GM18502 (cell line): ENCODE results near the gene IFT52.

Source experiments
- ATAC-seq: cut with Tn5 transposase; IDR thresholded peaks from one replicate; pipeline ENCODE4 v1.9.1; 2021; ENCODE audit warnings: mild to moderate bottlenecking; ENCODE audit not compliant: unreplicated experiment, poor library complexity

IFT52 gene

GRCh38 chr20:43680981-43681380 lies 90.2 kb downstream of the IFT52 start:
- ATAC-seq, result no peak

DNA sequence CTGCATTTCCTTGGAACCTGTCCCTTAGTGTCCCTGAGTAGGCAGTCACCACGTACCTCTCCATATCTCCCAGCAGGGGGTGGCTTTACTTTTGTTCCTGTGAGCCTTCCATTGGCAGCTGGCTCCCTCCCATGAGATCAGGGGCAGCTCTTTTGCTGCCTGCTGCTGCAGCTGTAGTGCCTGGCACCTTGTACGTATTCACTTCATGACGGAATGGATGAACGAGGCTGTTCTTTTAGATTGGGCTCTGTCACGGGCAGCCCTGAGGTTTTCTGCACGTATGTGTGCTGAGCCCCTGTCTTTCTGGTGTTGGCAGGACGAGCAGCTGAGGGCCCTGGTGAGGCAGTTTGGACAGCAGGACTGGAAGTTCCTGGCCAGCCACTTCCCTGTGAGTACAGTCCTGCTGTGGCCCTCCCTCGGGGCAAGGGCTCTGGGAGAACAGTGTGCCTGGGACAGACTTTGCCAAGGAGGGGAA lies 90.8 kb downstream of the IFT52 start:
- ATAC-seq, result peak; percentile 22

DNA sequence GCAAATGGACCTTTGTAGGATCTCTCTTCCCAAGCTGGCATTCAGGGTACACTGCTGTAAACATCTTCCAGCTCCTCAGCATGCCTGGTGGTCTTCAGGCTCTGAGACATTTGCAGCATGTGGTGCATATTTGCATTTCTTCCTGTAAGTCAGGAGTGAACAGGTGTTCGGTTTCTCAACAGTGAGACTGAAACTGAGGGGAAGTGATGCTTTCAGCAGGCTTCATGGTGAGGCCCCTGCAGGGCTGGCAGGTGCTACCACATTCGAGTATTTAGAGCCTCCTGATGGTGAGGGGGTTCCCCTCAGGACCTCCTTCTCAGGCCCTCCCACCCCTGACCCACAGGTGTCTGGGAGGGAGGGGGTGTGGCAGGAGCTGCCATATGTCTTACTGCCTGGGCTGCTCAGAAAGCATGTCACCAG lies 91.3 kb downstream of the IFT52 start:
- peak; percentile 89 for ATAC-seq

GRCh38 chr20:43682446-43682845 lies 91.7 kb downstream of the IFT52 start:
- ATAC-seq, result peak; percentile 41

DNA sequence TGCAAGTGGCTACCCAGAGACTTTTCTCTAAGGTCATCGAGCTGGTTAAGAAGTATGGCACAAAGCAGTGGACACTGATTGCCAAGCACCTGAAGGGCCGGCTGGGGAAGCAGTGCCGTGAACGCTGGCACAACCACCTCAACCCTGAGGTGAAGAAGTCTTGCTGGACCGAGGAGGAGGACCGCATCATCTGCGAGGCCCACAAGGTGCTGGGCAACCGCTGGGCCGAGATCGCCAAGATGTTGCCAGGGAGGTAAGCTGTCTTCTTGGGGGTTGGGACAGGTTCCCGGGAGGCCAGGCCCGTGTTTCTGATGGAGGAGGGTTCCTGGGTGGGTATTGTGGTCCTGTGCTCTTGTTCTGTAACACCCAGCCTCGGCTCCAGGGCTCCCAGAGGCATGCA lies 96.1 kb downstream of the IFT52 start:
- ATAC-seq, result no peak

DNA sequence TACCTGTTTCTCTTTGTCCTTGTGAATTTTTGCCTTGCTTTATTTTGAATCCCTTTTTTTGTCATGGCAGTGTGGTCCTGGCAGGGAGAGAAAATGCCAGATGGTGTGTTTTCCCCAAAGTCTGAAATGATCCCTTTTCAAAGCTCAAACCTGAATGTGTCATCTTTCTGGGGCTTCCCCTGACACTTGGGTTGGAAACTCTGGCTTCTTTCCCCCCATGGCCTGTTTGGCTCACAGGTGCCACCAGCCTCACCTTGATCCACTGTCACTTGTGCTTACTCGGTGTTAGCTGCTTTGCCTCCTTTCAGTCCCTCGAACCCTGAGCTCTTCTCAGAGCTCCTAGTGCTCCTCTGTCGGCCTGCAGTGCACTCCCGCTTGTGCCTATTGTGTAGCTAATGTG lies 98.4 kb downstream of the IFT52 start:
- no peak for ATAC-seq

GRCh38 chr20:43690943-43691598 lies 100.3 kb downstream of the IFT52 start:
- no peak for ATAC-seq

GRCh38 chr20:43691928-43692524 lies 101.3 kb downstream of the IFT52 start:
- no peak for ATAC-seq

DNA sequence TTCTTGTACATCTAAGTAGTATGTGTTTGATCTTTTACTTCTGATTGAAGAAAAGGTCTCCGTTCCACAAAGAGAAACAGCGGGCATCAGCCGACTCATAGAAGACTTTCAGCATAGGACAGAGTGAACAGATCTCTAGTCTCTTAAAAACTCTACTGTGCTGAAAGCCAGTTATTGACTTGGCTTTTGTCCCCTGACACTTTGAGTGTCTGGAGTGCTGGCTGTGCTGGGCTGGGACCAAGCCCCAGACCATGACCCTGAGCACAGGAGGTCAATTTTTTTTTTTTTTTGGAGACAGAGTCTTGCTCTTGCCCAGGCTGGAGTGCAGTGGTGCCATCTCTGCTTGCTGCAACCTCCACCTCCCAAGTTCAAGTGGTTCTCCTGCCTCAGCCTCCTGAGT lies 104.0 kb downstream of the IFT52 start:
- ATAC-seq, result no peak

DNA sequence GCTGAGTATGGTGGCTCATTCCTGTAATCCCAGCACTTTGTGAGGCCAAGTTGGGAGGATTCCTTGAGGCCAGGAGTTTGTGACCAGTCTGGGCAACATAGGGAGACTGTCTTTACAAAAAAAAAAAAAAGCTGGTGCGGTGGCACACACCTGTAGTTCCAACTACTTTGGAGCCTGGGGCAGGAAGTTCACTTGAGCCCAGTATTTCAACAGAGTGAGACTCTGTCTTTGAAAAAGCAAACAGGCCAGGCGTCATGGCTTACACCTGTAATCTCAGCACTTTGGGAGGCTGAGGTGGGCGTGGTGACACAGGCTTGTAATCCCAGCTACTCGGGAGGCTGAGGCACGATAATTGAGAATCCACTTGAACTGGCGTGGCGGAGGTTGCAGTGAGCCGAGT lies 104.8 kb downstream of the IFT52 start:
- ATAC-seq, result no peak
